IMR-90 (cell line): ENCODE results near the gene DRD2. TPM values are rescaled to one million over a fixed set of nuclear protein-coding genes. Genes with fewer than 3 reads are reported as not detected.

ENCODE experiments used
- ATAC-seq: fragments of 200-7000 bp; cut with Tn5 transposase; 2 replicates; pipeline ENCODE4 v1.9.1; 2020; ENCODE audit warnings: low read depth, mild to moderate bottlenecking, moderate library complexity
- BruUV-seq: library from RNA; stranded (reverse); fragments of 400-500 nt; replicated peaks from 2 replicates; lab custom pipeline; 2021; lab: Mats Ljungman, UMichigan
- CTCF ChIA-PET: fragments of 300-600 bp; formaldehyde crosslinking; extraction: SDS; loops from one replicate; lab custom pipeline; 2021; ENCODE audit warnings: antibody characterized with exemption; lab: Yijun Ruan, JAX
- POLR2A ChIA-PET: fragments of 300-600 bp; sonication (Branson Sonifier 250); formaldehyde crosslinking; loops from one replicate; lab custom pipeline; 2022; ENCODE audit warnings: antibody characterized with exemption; ENCODE audit not compliant: unreplicated experiment; lab: Charles Lee
- DNase-seq: peaks from one replicate; pipeline ENCODE4 v3.0.0; 2013
- H2AFZ ChIP-seq: replicated peaks from 2 replicates; pipeline ENCODE3; 2013; ENCODE audit warnings: low read length, mild to moderate bottlenecking; ENCODE audit not compliant: poor library complexity
- H2AK5ac ChIP-seq: 2 replicates; pipeline ENCODE4 v1.6.1; 2013; ENCODE audit warnings: low read depth, low read length, inconsistent platforms
- H2AK9ac ChIP-seq: replicated peaks from 2 replicates; pipeline ENCODE3; 2013; ENCODE audit warnings: mild to moderate bottlenecking, low read depth, low read length, moderate library complexity; ENCODE audit not compliant: poor library complexity
- H2BK120ac ChIP-seq: 2 replicates; pipeline ENCODE4 v1.6.1; 2013; ENCODE audit warnings: low read depth, low read length, inconsistent platforms
- H2BK15ac ChIP-seq: 3 replicates; pipeline ENCODE4 v1.6.1; 2013; ENCODE audit warnings: low read depth, low read length, inconsistent platforms
- H2BK20ac ChIP-seq: 2 replicates; pipeline ENCODE4 v1.6.1; 2013; ENCODE audit warnings: low read depth, mild to moderate bottlenecking, inconsistent platforms, low read length, moderate library complexity
- H2BK5ac ChIP-seq: 2 replicates; pipeline ENCODE4 v1.6.1; 2013; ENCODE audit warnings: mild to moderate bottlenecking, low read depth, low read length, inconsistent platforms; ENCODE audit not compliant: poor library complexity, severe bottlenecking
- H3K14ac ChIP-seq: replicated peaks from 2 replicates; pipeline ENCODE4 v1.6.1; 2013; ENCODE audit warnings: low read depth, low read length, inconsistent platforms
- H3K18ac ChIP-seq: 2 replicates; pipeline ENCODE4 v1.6.1; 2013; ENCODE audit warnings: low read depth, low read length, control low read depth
- H3K23ac ChIP-seq: 2 replicates; pipeline ENCODE4 v1.6.1; 2013; ENCODE audit warnings: low read depth, low read length, inconsistent platforms
- H3K27ac ChIP-seq: 2 replicates; pipeline ENCODE4 v1.5.1; 2013; ENCODE audit warnings: mild to moderate bottlenecking, control low read depth, low read length; ENCODE audit not compliant: insufficient read depth
- H3K27me3 ChIP-seq: 2 replicates; pipeline ENCODE4 v1.6.1; 2013; ENCODE audit warnings: low read length; ENCODE audit not compliant: control insufficient read depth, insufficient read depth
- H3K36me3 ChIP-seq: 2 replicates; pipeline ENCODE4 v1.6.1; 2013; ENCODE audit warnings: low read length, mixed read lengths; ENCODE audit not compliant: control insufficient read depth, insufficient read depth
- H3K4ac ChIP-seq: 2 replicates; pipeline ENCODE4 v1.6.1; 2013; ENCODE audit warnings: low read depth, low read length, inconsistent platforms
- H3K4me1 ChIP-seq: 2 replicates; pipeline ENCODE4 v1.6.1; 2013; ENCODE audit warnings: low read length, mixed read lengths; ENCODE audit not compliant: control insufficient read depth, insufficient read depth
- H3K4me2 ChIP-seq: 2 replicates; pipeline ENCODE4 v1.6.1; 2013; ENCODE audit warnings: low read depth, mild to moderate bottlenecking, control low read depth, low read length, moderate library complexity
- H3K4me3 ChIP-seq: 2 replicates; pipeline ENCODE4 v1.5.1; 2013; ENCODE audit warnings: low read depth, mild to moderate bottlenecking, control low read depth, low read length, moderate library complexity; ENCODE audit not compliant: insufficient read depth
- H3K56ac ChIP-seq: 2 replicates; pipeline ENCODE4 v1.6.1; 2013; ENCODE audit warnings: low read length, inconsistent platforms; ENCODE audit not compliant: insufficient read depth; ENCODE audit errors: extremely low read depth
- H3K79me1 ChIP-seq, 2 experiments: 2 replicates each; pipeline ENCODE4 v1.6.1; 2013; ENCODE audit warnings: low read length in 2 of 2, inconsistent platforms in 1 of 2, low read depth in 1 of 2
- H3K9ac ChIP-seq: 2 replicates; pipeline ENCODE4 v1.6.1; 2013; ENCODE audit warnings: low read depth, low read length, control low read depth
- H3K9me1 ChIP-seq: 2 replicates; pipeline ENCODE4 v1.6.1; 2013; ENCODE audit warnings: low read length, inconsistent platforms; ENCODE audit not compliant: insufficient read depth
- H3K9me3 ChIP-seq: 2 replicates; pipeline ENCODE4 v1.6.1; 2013; ENCODE audit warnings: low read length; ENCODE audit not compliant: control insufficient read depth, insufficient read depth
- H4K20me1 ChIP-seq: 2 replicates; pipeline ENCODE4 v1.6.1; 2013; ENCODE audit warnings: low read length, inconsistent platforms; ENCODE audit not compliant: insufficient read depth
- H4K5ac ChIP-seq: 2 replicates; pipeline ENCODE4 v1.6.1; 2013; ENCODE audit warnings: mild to moderate bottlenecking, low read depth, low read length, control low read depth
- H4K8ac ChIP-seq, 2 experiments: 2 replicates each; pipeline ENCODE4 v1.6.1; 2013; ENCODE audit warnings: low read depth in 2 of 2, low read length in 2 of 2, control low read depth in 1 of 2, inconsistent platforms in 1 of 2
- H4K91ac ChIP-seq: 2 replicates; pipeline ENCODE4 v1.6.1; 2013; ENCODE audit warnings: low read depth, low read length, inconsistent platforms; ENCODE audit not compliant: insufficient read depth
- BHLHE40 ChIP-seq: fragments of 150-350 bp; IDR thresholded peaks from 2 replicates; pipeline ENCODE4 v1.6.1; 2016; ENCODE audit warnings: mild to moderate bottlenecking, low read depth, low read length
- CEBPB ChIP-seq: IDR thresholded peaks from 2 replicates; pipeline ENCODE4 v1.6.1; 2012; ENCODE audit warnings: low read depth, low read length, improper control_type of control experiment
- CHD1 ChIP-seq: IDR thresholded peaks from 2 replicates; pipeline ENCODE4 v1.6.1; 2012; ENCODE audit warnings: low read depth, low read length, improper control_type of control experiment
- CTCF ChIP-seq: conservative IDR thresholded peaks from 2 replicates; pipeline ENCODE4 v1.5.1; 2012; ENCODE audit warnings: mild to moderate bottlenecking, low read depth, low read length, improper control_type of control experiment
- ELK1 ChIP-seq: fragments of 150-350 bp; IDR thresholded peaks from 2 replicates; pipeline ENCODE4 v1.6.1; 2016; ENCODE audit warnings: low read depth, mild to moderate bottlenecking, low read length, moderate library complexity, borderline replicate concordance
- FOS ChIP-seq: fragments of 150-350 bp; IDR thresholded peaks from 2 replicates; pipeline ENCODE4 v1.6.1; 2016; ENCODE audit warnings: low read depth, low read length
- MAFK ChIP-seq: IDR thresholded peaks from 2 replicates; pipeline ENCODE4 v1.6.1; 2012; ENCODE audit warnings: low read depth, low read length, improper control_type of control experiment
- MAZ ChIP-seq: IDR thresholded peaks from 2 replicates; pipeline ENCODE4 v1.6.1; 2012; ENCODE audit warnings: low read depth, mild to moderate bottlenecking, low read length, improper control_type of control experiment, moderate library complexity, borderline replicate concordance
- MXI1 ChIP-seq: IDR thresholded peaks from 2 replicates; pipeline ENCODE4 v1.6.1; 2012; ENCODE audit warnings: low read depth, mild to moderate bottlenecking, low read length, moderate library complexity, borderline replicate concordance
- NFE2L2 ChIP-seq: fragments of 150-350 bp; IDR thresholded peaks from 2 replicates; pipeline ENCODE4 v1.6.1; 2016; ENCODE audit warnings: low read depth, mild to moderate bottlenecking, low read length
- POLR2A ChIP-seq: IDR thresholded peaks from 2 replicates; pipeline ENCODE4 v1.6.1; 2012; ENCODE audit warnings: mild to moderate bottlenecking, low read depth, low read length
- RCOR1 ChIP-seq: IDR thresholded peaks from 2 replicates; pipeline ENCODE4 v1.6.1; 2012; ENCODE audit warnings: mild to moderate bottlenecking, low read length, improper control_type of control experiment; ENCODE audit not compliant: insufficient replicate concordance
- RFX5 ChIP-seq: IDR thresholded peaks from 2 replicates; pipeline ENCODE4 v1.8.0; 2012; ENCODE audit warnings: low read depth, mild to moderate bottlenecking, low read length, moderate library complexity
- SMC3 ChIP-seq: fragments of 150-350 bp; IDR thresholded peaks from 2 replicates; pipeline ENCODE4 v1.6.1; 2016; ENCODE audit warnings: low read depth, mild to moderate bottlenecking, antibody characterized with exemption, low read length, moderate library complexity
- USF2 ChIP-seq: fragments of 150-350 bp; IDR thresholded peaks from 2 replicates; pipeline ENCODE4 v1.6.1; 2017; ENCODE audit warnings: mild to moderate bottlenecking, antibody characterized with exemption, low read length, low read depth
- WGBS, 2 experiments: methylation state at CpG; one replicate each; pipeline versions ENCODE4 v1.1.5 to v1.1.7; 2013; ENCODE audit warnings: missing lambda C conversion rate in 2 of 2; ENCODE audit not compliant: insufficient read length in 1 of 2; ENCODE audit errors: extremely low coverage in 2 of 2; 5-methylcytosine and 5-hydroxymethylcytosine counted together
- dilution Hi-C: fragments of 300-500 bp; cut with HindIII; formaldehyde crosslinking; loops from one replicate; pipeline ENCODE4 v1.14.3; 2018; ENCODE audit warnings: low sequenced_read_pairs; ENCODE audit not compliant: unreplicated experiment
- in situ Hi-C: fragments of 300-500 bp; cut with MboI; formaldehyde crosslinking; loops from 3 replicates; pipeline ENCODE4 v1.14.3; 2019; ENCODE audit warnings: low sequenced_read_pairs, inconsistent platforms, mixed read lengths
- intact Hi-C: fragments of 100-400 bp; cut with micrococcal nuclease; formaldehyde crosslinking; loops from 2 replicates; pipeline ENCODE4 v1.10.0; 2022
- polyA plus RNA-seq, 3 experiments: library from polyadenylated mRNA; depleted of rRNA; stranded (reverse); fragments of >200 nt; gene quantifications; 2 replicates each; pipeline ENCODE4 v1.2.3, GENCODE V29; 2012; ENCODE audit warnings: low replicate concordance in 1 of 3
- total RNA-seq: library from RNA; depleted of rRNA; stranded (reverse); fragments of >200 nt; gene quantifications from 2 replicates; pipeline ENCODE4 v1.2.3, GENCODE V29; 2012

The DRD2 gene
- total and polyA plus RNA-seq, 2 of the 4 experiments (the other 2 are of a cell fraction) = not detected

DNA sequence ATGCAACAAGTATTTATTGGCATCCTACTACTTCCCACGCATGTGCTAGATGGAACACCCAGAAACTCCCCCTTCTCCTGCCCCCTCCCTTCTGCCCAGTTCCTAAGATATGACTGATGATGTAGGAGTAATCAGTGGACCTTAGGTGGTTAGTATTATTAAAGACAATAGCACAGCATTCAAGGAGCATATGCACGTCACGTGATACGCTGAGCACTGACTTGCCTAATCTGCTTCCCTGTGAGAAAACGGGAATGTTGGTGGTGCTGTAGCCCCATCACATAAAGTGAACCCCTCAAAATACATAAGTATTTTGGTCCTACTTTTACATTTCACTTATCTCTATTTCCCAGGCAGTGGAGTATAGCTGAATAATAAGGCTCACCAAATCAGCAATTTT is 12.4 kb downstream of the DRD2 start:
- Histone ChIP-seq H3K14ac (no peak overlapping the region), H3K4me1 (no peaks in the 10 kb centered on the region), H2BK5ac (no peak overlapping the region), H2BK15ac (no peak overlapping the region), H3K27me3 (peaks cover 2% of the 10 kb centered on the region; the same call in 1 of the 2 replicates), H3K27ac (no peak overlapping the region), H3K9me3 (no peaks in the 10 kb centered on the region), H2BK120ac (no peak overlapping the region), H3K18ac (no peak overlapping the region), H2AFZ (no peak overlapping the region), H3K9ac (no peak overlapping the region), H3K9me1 (no peaks in the 10 kb centered on the region), H2AK9ac (no peak overlapping the region), H3K56ac (no peak overlapping the region), H3K36me3 (no peaks in the 10 kb centered on the region), H4K5ac (no peak overlapping the region), H3K4ac (no peak overlapping the region), H3K4me3 (no peak overlapping the region), H4K91ac (no peak overlapping the region), H2AK5ac (no peak overlapping the region), H4K8ac (no peak overlapping the region), H3K79me1 (no peaks in the 10 kb centered on the region), H3K4me2 (no peak overlapping the region), H4K20me1 (no peaks in the 10 kb centered on the region), H2BK20ac (no peak overlapping the region), H3K23ac (no peak overlapping the region)
- in situ Hi-C loops (no loop called here), intact Hi-C loops (no loop called here), dilution Hi-C loops (no loop called here)
- DNase-seq (no peak), ATAC-seq (no peak)
- ChIA-PET CTCF (no interaction called here), POLR2A (no interaction called here)
- WGBS, 2 experiments = no CpG with 5 or more reads among the region's 5 CpGs
- TF ChIP-seq BHLHE40 (no peak), RFX5 (no peak), RCOR1 (no peak), SMC3 (no peak), CEBPB (no peak), MAZ (no peak), ELK1 (no peak), POLR2A (no peak), USF2 (no peak), CHD1 (no peak), FOS (no peak), CTCF (no peak), MXI1 (no peak), NFE2L2 (no peak), MAFK (no peak)
- BruUV-seq = no TSS peak
